Neural crest cell (in vitro differentiated cells): ENCODE data around the gene ADGRG6. TPM values are rescaled to one million over a fixed set of nuclear protein-coding genes. Genes with fewer than 3 reads are reported as not detected.
"Not testable (repeated sequence)": the region's sequence is repeated elsewhere in the genome, so short reads cannot be mapped to it uniquely, and the experiment has no call there.

Experiments used
- DNase-seq: peaks from one replicate; pipeline ENCODE4 v3.0.0; 2021; ENCODE audit warnings: low read depth, mixed read lengths, low spot score
- H3K27ac Mint-ChIP-seq: one replicate; pipeline ENCODE4 v1.8.0; 2021; ENCODE audit warnings: mild to moderate bottlenecking, mixed read lengths; ENCODE audit not compliant: unreplicated experiment
- H3K27me3 Mint-ChIP-seq: 2 replicates; pipeline ENCODE4 v1.8.0; 2021; ENCODE audit warnings: low read depth, mild to moderate bottlenecking, mixed read lengths
- H3K36me3 Mint-ChIP-seq: 2 replicates; pipeline ENCODE4 v1.8.0; 2021; ENCODE audit warnings: low read depth, mild to moderate bottlenecking, mixed read lengths
- H3K4me1 Mint-ChIP-seq: 2 replicates; pipeline ENCODE4 v1.8.0; 2021; ENCODE audit warnings: mixed read lengths
- H3K4me3 Mint-ChIP-seq: one replicate; pipeline ENCODE4 v1.8.0; 2021; ENCODE audit warnings: mild to moderate bottlenecking, mixed read lengths
- H3K9me3 Mint-ChIP-seq: 2 replicates; pipeline ENCODE4 v1.8.0; 2021; ENCODE audit warnings: mixed read lengths
- total RNA-seq: library from RNA; stranded (reverse); gene quantifications from 2 replicates; pipeline ENCODE4 v1.2.1, GENCODE V29; 2021
- TF ChIP-seq, protein P1 (sequence below): fragments of 200-600 bp; sonication (generic); conservative IDR thresholded peaks from 2 replicates; pipeline ENCODE4 v1.5.0; 2021; ENCODE audit warnings: antibody characterized with exemption, mild to moderate bottlenecking

Gene ADGRG6
- total RNA-seq, 1 donor from 2014 or later: 78.9 TPM

DNA sequence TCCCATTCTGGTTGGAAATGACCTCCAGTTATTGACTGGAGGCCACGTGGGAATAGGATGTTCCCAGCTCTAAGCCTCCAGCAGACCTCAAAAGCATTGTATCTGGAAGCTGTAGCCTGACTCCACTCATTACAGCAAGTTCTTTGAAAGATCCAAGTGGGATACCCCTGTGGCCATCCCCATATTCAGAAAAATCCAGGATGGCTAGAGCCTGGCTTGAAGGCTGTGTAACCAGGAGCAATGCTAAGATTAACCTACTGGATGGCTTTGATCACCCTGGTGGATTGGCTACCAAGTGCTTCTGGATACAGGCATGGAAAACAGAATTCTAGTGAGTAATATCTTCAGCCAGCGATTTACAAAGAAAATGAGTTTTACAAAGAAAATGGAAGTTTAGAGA, 151.2 kb downstream of the ADGRG6 start:
- TF ChIP-seq, protein P1, sequence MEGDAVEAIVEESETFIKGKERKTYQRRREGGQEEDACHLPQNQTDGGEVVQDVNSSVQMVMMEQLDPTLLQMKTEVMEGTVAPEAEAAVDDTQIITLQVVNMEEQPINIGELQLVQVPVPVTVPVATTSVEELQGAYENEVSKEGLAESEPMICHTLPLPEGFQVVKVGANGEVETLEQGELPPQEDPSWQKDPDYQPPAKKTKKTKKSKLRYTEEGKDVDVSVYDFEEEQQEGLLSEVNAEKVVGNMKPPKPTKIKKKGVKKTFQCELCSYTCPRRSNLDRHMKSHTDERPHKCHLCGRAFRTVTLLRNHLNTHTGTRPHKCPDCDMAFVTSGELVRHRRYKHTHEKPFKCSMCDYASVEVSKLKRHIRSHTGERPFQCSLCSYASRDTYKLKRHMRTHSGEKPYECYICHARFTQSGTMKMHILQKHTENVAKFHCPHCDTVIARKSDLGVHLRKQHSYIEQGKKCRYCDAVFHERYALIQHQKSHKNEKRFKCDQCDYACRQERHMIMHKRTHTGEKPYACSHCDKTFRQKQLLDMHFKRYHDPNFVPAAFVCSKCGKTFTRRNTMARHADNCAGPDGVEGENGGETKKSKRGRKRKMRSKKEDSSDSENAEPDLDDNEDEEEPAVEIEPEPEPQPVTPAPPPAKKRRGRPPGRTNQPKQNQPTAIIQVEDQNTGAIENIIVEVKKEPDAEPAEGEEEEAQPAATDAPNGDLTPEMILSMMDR: no peak
- H3K36me3 Mint-ChIP-seq: peaks cover 20% of the 10 kb centered on the region
- no peaks in the 10 kb centered on the region for H3K9me3 Mint-ChIP-seq
- no peak overlapping the region for H3K4me3 Mint-ChIP-seq
- H3K27me3 Mint-ChIP-seq: no peaks in the 10 kb centered on the region
- no peak for DNase-seq
- no peak overlapping the region for H3K27ac Mint-ChIP-seq
- no peaks in the 10 kb centered on the region for H3K4me1 Mint-ChIP-seq

DNA sequence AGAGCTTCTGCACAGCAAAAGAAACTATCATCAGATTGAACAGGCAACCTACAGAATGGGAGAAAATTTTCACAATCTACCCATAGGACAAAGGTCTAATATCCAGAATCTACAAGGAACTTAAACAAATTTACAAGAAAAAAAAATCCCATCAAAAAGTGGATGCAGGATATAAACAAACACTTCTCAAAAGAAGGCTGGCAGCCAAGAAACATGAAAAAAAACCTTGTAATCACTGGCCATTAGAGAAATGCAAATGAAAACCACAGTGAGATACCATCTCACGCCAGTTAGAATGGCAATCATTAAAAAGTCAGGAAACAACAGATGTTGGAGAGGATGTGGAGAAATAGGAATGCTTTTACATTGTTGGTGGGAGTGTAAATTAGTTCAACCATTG, 152.4 kb downstream of the ADGRG6 start:
- peaks cover 12% of the 10 kb centered on the region for H3K36me3 Mint-ChIP-seq
- not testable (repeated sequence) for H3K27me3 Mint-ChIP-seq, H3K4me1 Mint-ChIP-seq, H3K4me3 Mint-ChIP-seq, DNase-seq, H3K27ac Mint-ChIP-seq, H3K9me3 Mint-ChIP-seq

DNA sequence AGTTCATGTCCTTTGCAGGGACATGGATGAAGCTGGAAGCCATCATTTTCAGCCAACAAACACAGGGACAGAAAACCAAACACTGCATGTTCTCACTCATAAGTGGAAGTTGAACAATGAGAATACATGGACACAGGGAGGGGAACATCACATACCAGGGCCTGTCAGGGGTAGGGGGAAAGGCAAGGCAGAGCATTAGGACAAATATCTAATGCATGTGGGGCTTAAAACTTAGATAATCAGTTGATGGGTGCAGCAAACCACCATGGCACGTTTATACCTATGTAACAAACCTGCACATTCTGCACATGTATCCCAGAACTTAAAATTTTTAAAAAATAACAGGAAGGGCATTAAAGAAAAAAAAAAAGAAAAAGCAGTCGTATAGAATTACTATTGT, 153.0 kb downstream of the ADGRG6 start:
- H3K4me1 Mint-ChIP-seq, H3K4me3 Mint-ChIP-seq, H3K9me3 Mint-ChIP-seq, DNase-seq, H3K27ac Mint-ChIP-seq, H3K27me3 Mint-ChIP-seq: not testable (repeated sequence)
- peaks cover 12% of the 10 kb centered on the region for H3K36me3 Mint-ChIP-seq

DNA sequence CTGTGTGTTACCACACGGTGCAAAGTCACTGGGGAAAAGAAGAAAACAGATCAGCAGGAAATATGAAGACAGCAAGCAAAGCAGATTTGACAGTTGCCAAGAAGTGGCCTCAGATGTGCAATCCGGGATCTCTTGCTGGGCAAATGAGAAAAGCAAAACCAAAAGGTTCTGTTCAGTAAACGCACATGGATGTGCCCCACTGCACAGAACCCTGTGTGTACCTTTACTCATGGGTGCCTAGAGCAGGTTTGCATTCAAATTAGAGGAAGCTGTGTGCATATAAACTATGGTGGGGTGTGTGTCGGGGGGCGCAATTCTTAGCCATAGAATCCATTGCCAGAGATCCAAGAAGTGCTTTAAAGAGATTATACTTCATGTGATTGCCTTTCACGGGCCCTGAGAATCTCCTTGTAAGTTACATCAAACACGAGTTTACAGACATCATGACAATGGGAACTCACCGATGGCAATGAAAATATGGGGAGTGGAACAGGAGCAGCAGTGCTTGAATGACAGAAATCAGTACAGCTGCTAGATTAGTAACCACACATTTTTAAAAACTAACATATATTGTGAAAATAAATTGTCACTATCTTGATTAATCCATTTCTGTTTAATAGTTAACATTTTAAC, 154.3 kb downstream of the ADGRG6 start:
- no peak overlapping the region for H3K4me3 Mint-ChIP-seq
- TF ChIP-seq, protein P1: no peak
- no peak for DNase-seq
- H3K27me3 Mint-ChIP-seq: no peaks in the 10 kb centered on the region
- H3K36me3 Mint-ChIP-seq: peaks cover 4% of the 10 kb centered on the region
- H3K4me1 Mint-ChIP-seq: no peaks in the 10 kb centered on the region
- H3K9me3 Mint-ChIP-seq: no peaks in the 10 kb centered on the region
- no peak overlapping the region for H3K27ac Mint-ChIP-seq

DNA sequence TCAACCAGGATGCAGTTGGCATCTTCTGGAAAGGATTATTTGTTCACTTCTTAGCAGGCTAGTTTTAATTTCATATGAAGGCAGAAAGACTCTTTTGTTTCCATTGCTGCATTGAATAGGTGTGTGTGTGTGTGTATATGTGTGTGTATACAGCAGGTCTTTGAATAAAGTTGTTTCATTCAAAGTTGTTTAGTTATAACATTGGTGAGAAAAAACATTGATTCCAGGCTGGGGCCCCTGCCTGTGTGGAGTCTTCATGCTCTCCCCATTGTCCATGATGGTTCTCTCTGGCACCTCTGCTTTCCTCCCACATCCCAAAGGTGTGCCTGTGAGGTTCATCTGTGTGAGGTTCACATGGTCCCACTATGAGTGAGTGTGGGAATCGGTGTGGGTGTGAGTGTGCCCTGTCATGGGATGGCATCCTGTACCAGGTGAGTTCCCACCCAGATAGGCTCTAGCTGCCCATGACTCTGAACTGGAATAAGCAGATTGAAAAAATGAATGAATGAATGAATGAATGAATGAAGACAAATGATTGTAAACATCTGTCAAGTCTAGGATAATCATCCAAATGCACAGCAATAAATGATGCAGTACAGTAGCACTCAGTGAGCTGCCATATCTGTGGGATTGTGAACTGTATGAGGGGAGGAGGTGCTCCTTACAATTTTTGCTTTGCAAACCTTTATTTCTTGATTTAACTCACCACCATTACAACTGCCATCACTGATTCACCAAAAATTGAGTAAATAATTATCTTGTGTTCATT, 156.0 kb downstream of the ADGRG6 start:
- Mint-ChIP-seq H3K27ac (no peak overlapping the region), H3K27me3 (no peaks in the 10 kb centered on the region), H3K36me3 (no peaks in the 10 kb centered on the region), H3K4me1 (no peaks in the 10 kb centered on the region), H3K9me3 (peaks cover 2% of the 10 kb centered on the region), H3K4me3 (no peak overlapping the region)
- DNase-seq: no peak
- TF ChIP-seq, protein P1: no peak

DNA sequence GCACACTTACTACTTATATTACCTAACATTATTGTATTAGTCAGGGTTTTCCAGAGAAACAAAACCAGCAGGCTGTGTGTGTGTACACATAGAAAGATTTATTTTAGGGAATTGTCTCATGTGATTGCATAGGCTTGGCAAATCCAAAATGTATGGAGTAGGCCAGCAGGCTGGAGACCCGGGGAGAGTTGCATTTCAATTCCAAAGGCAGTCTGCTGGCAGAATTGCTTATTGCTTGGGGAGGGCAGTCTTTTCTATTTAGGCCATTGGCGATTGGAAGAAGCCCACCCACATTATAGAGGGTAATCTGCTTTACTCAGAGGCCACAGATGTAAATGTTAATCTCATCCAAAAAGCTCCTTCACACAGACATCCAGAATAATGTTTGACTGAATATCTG, 157.0 kb downstream of the ADGRG6 start:
- no peaks in the 10 kb centered on the region for H3K27me3 Mint-ChIP-seq
- TF ChIP-seq, protein P1: no peak
- DNase-seq: no peak
- H3K9me3 Mint-ChIP-seq: peaks cover 4% of the 10 kb centered on the region
- H3K36me3 Mint-ChIP-seq: no peaks in the 10 kb centered on the region
- H3K4me1 Mint-ChIP-seq: no peaks in the 10 kb centered on the region
- no peak overlapping the region for H3K4me3 Mint-ChIP-seq
- H3K27ac Mint-ChIP-seq: no peak overlapping the region
